UCSD-AML1 (cell line): Measurements from ENCODE around the gene DDX3X.
A peak's percentile ranks its signal among the peaks of the same experiment; 100 is the strongest.
"Not testable (repeated sequence)": the region's sequence is repeated elsewhere in the genome, so short reads cannot be mapped to it uniquely, and the experiment has no call there.

Experiments
- DNase-seq: peaks from one replicate; lab custom pipeline; 2025; ENCODE audit not compliant: unreplicated experiment; lab: John Stamatoyannopoulos, UW

DDX3X gene

DNA sequence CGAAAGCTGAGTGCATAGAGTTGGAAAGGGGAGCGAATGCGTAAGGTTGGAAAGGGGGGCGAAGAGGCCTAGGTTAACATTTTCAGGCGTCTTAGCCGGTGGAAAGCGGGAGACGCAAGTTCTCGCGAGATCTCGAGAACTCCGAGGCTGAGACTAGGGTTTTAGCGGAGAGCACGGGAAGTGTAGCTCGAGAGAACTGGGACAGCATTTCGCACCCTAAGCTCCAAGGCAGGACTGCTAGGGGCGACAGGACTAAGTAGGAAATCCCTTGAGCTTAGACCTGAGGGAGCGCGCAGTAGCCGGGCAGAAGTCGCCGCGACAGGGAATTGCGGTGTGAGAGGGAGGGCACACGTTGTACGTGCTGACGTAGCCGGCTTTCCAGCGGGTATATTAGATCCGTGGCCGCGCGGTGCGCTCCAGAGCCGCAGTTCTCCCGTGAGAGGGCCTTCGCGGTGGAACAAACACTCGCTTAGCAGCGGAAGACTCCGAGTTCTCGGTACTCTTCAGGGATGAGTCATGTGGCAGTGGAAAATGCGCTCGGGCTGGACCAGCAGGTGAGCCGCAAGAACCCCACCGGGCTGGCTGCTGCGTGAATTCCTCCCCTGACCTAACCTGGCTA lies at the start of gene DDX3X:
TSS of gene DDX3X (plus strand) at position 419 of the 619 bp plus-strand sequence. CDS start at position 510, 91 bp downstream.
- peak; percentile 89 for DNase-seq

DNA sequence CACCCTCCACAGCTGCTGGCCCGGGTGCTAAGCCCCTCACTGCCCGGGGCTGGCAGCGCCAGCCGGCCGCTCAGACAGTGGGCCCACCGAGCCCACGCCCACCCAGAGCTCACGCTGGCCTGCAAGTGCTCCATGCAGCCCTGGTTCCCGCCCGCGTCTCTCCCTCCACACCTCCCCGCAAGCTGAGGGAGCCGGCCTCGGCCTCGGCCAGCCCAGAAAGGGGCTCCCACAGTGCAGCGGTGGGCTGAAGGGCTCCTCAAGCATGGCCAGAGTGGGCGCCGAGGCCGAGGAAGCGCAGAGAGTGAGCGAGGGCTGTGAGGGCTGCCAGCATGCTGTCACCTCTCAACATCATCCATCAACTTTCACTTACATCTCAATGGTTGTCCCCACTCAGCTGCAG lies 48.0 kb upstream of the DDX3X start:
- DNase-seq, result not testable (repeated sequence)

DNA sequence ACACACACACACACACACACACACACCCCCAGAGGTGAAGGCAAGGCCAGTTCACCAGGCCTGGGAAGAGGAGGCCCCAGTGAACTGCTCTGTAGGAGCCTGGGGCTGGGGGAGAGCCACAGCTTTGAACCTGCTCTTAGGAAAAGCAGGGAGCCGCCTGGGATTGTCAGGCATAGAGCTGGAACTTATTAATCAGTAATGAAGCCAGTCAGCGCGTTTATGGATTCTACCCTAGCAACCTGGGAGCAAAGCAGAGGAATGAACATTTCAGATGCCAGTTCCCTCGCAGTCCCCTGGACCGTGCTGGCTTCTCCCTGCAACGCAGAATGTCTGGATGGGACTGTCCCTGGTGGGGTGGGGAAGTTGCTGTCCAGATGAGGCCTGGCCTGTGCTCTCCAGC lies 45.3 kb upstream of the DDX3X start:
- DNase-seq, result no peak

DNA sequence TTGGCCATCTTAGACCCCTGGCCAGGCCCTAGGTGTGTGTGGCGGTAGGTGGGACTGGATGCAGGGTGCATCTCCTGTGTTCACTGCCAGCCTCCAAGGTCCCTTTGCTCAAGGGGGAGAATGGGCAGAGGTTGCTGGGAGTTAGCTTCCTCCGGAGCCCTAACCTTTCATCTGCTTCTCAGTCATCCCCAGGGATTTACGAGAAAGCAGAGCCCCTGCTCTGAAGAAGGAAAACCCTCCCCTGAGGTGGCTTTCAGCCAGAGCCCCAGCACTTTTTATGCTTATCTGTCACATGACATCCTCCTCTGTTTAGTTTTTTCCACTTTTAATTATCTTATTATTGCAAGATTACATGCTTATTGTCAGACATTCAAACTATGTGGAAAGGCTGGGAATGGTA lies 44.9 kb upstream of the DDX3X start:
- no peak for DNase-seq

DNA sequence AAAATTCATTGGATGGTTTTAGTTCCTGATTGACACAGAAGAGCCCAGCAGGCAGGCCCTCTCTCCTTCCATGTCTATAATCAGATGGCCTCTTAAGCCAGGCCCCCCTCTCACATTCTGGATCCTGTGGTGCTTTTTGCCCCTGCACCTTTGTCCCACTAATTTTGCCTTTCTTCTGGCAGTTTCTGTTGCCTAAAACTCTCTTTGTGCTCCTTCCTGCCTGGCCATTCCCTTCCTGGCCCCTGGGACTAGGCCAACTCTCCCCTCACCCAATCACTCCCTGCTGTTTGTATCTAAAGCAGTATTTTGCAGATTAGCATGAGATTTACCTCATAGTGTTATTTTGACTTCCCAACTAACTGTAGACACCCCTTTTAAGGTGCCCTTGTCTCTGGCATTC lies 42.7 kb upstream of the DDX3X start:
- no peak for DNase-seq

DNA sequence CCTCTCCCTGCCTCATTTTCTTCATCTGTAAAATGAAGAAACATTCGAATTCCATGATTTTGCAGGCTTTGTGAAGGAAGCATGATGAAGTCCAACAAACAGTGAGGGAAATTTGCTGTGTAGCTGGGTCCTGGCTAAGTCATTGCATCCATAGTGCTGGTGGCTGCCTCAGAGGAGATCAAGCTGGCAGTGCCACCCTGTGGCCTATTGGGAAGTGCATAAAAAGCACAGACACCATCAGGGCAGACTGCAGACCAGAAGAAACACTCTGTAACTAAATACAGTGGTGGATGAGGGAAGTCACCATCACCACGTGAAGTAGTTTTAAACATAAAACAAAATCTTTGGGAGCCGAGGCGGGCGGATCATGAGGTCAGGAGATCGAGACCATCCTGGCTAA lies 40.7 kb upstream of the DDX3X start:
- DNase-seq, result peak; percentile 45

DNA sequence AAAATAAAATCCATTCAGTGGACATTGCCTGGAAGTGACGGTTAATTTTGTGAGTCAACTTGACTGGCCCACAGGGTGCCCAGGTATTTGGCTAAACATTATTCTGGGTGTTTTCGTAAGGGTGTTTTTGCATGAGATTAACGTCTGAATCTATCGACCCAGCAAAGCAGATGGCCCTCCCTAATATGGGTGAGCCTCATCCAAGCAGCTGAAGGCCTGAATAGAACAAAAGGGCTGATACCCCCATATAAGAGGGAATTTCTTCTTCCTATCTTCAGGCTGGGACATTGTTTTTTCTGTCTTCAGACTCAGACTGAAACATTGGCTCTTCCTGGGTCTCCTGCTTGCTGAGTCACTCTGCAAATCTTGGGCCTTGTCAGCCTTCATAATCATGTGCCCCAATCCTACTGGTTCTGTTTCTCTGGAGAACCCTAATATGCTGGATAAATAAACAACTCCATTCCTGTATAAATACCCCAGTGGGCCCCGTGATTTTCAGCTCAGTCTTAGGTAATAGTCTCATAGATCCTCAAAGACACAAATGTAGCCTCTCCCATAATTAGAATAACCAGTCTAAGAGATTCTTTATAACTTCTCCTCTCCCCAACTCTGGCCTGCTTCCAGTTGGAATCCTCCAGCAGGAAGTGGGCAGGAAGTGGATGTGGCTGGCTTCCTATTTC lies 33.1 kb upstream of the DDX3X start:
- no peak for DNase-seq

DNA sequence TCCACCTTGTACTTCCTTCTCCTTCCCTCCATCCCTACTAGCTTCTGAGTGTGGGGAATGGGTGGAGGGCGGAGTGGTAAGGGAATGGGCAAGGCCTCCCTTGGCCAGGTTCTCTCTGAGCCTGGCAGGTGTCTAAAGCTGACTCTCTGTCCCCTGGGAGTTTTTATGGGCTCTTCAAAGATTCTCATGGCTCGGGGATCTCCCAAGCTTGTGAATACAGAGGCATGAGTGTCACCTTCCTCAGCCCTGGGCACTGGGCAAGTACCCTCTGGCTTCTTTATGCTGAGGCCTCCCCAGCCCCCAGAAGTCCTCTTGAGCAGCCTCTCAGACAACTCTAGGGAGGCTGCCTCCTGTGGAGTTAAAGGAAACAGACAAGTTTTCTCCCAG lies 32.5 kb upstream of the DDX3X start:
- DNase-seq, result peak; percentile 22

DNA sequence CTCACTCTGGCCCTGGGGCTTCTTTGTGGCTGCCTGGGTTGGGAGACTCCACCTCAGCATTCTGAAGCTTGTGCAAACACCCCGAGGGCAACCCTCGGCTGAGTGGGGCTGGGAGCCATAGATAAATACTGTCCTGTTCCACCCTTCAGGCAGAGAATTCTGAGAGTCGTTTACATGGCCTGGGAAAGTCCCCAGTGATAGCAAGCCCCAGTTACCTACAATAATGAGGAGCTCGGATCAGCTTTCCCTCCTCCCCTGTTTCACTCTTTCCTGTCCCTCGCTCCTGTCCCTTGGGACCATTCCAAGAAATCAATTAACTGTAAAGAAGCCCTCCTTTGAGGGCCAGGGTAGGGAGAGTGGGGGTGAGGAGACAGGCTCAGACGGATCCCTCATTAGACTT lies 31.6 kb upstream of the DDX3X start:
- no peak for DNase-seq

DNA sequence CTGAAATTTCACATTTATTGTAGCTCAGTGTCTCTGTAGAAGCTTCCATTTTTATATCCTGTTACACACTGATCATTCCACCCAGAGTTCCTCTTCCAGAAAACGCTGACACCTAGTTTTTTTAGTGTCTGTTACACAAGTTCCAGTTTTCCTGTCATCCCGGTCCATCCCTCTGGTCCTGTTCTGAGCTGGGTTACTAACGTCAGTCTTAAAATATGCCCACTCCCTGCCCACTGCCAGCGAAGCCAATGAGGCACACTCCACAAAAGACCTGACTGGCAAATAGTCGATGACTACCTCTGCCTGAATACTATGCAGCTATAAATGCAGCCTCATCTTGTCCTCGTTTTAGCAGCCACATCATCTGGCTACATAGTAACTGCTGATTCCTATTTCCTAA lies 30.9 kb upstream of the DDX3X start:
- DNase-seq, result no peak

DNA sequence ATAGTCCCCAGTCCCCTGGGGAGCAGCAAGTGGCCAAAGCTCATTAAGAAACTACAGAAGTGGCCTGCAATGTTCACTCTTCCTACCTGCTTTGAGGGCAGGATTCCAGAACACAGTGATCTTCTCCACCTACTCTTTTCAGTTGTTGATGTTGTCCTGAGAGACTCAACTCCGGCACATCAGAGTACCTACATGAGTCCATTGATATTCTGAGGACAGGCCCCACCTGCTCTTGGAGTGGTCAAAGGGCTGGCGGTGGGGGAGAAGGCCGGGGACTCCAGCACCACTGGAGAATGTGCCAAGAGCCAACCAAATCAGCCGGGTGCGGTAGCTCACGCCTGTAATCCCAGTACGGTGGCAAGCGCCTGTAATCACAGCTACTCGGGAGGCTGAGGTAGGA lies 29.8 kb upstream of the DDX3X start:
- no peak for DNase-seq

DNA sequence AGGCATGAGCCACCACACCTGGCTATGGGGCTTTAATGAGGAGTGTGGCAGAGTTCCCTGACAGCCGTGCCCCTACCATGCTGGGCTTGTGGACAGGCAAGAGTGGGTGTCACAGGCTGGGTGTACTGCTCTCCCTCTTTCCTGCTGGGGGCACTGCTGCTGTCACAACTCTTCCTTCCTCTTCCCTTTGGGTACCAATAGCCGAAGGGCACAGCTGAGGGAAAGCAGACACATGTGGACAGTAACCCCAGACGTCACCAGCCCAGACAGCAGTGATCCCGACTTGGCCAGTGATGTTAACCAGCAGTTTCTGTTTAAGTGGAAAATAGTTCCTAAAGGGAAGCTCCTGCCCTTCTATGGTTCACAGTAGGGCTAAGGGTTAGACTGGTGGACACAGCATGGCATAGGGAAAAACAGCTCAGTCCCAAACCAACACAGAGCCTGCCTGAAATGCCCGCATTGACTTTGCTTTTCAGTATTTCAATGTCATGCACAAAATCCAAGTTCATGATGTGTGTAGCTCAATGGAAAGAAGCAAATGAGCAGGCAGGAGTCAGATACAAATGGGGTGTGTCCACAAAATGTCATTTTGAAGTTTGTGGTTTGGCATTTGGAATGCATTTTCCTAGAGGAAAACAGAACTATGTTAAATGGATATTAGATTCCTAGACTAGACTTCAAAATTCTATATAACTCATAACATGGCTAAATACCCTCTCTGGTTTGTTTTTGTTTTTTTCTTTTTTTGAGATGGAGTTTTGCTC lies 24.9 kb upstream of the DDX3X start:
- DNase-seq, result peak; percentile 42

DNA sequence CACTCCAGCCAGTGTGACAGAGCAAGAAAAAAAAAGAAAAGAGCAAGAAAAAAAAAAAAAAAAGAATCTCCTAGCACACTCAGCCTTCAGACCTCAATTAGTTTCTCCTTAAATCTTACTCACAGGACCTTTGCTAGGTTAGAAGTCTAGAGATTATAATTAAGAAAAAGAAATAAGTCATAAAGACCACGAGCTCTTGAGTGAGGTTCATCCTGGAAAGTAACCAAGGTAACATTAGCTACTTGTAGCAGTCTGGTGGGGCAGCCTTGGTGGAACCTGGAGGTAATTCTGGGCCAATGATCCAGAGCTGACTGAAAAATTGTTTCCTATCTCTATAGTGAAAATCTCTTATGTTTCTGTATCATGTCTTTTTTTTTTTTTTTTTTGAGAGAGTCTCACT lies 21.2 kb upstream of the DDX3X start:
- DNase-seq, result no peak

DNA sequence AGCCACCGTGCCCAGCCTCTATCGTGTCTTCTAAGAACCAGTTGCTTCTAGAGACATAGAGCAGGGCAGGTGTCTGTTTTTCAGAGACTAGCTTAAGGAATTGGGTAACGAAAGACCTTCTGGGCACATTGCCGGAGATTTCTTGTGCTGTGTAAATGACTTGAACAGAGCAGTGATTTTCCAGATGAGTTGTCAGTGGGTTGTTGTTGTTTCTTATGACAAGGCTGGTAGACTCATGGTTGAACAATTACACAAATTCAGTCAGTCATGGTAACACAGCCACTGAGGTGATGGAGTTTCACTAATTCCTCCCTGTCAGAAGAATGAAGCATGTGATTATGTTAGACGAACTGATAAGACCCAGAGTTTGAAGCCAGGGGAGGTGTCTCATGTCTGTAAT lies 20.5 kb upstream of the DDX3X start:
- DNase-seq, result no peak

DNA sequence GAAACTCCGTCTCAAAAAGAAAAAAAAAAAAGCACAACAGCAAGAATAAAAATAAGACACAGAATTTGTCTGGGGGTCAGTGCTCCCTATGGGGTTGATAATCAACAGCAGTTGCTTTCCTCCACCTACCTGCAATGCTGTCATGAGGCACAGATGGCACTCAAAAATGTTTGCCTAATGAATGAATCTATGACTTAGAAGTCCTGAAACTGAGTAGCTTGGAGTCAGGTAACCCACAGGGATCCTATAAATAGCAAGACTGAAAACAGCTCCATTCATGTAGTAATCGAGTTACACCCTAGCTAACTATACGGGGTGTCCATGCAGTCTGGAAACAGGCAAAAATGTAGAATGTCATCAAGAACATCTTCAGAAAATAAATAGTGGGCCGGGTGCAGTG lies 19.8 kb upstream of the DDX3X start:
- DNase-seq, result no peak

DNA sequence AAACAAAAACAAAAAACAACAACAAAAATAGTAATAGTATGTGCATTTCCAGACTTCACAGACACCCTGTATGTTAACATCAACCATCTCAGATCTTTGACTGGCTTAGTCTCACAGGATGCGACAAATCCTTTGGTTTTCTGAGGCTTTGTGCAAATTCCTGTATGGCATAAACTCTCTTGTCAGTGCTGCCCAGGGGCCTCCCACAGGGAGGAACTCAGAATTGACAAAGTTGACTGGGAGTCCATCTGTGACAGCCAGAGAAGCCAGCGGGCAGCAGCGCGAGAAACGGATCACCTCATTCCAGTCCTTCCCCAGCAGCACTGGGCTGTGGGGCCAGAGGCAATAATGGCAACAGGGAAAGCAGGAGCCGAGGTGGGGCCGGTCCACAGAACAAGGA lies 19.1 kb upstream of the DDX3X start:
- no peak for DNase-seq

DNA sequence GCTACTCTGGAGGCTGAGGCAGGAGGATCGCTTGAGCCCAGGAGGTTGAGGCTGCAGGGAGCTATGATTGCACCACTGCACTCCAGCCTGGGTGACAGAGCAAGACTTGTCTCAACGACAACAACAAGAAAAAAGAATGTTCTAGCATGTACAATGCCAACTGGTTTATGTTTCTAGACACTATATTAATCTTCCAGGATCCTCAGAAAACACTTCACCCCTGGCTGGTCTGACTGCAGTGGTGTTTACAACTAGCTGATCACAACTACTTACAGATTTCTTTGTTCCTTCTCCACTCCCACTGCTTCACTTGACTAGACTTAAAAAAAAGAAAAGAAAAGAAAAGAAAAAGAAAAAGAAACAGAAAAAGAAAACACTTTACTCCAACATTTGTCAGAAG lies 17.7 kb upstream of the DDX3X start:
- DNase-seq, result not testable (repeated sequence)

DNA sequence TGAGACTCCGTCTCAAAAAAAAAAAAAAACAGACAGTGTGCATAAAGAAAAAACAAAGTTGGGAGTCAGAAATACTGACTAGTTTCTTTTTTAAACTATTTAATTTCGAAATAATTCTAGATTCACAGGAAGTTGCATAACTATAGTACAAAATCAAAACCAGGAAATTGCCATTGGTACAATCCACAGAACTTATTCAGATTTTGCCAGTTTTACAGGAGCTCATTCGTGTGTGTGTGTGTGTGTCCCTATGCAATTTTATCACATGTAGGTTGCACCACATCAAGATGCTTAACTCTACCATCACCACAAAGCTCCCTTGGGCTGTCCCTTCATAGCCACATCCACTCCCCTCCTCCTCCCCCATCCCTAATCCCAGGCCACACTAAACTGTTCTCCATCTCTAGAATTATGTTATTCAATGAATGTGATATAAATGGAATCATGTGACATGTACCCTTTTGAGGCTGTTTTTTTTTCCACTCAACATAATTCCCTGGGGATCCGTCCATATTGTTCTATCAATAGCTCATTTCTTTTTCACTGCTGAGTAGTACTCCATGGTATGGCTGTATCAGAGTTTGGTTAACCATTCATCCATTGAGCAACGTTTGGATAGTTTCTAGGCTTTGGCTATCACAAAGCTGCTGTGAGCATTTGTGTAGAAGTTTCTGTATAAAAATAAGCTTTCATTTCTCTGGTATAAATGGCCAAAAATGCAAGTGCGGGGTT lies 16.3 kb upstream of the DDX3X start:
- DNase-seq, result no peak

DNA sequence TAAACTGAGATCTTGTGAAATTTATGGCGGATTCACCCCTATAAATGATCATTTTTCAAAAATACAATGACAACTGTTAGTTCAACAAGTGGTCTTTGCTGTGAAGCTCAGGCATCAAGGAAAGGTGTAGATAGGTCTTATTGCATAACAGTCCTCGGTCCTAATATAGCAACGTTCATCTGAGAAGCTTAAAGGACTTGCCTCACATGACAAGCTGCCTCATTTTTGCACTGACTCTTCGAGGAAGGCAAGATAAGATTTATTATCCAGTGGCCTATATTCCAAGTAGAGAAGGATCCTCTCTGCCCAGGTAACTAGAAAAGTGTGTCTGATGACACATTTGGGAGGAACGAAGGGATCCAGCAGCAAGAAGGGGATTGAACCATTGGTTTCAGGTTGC lies 13.6 kb upstream of the DDX3X start:
- no peak for DNase-seq

DNA sequence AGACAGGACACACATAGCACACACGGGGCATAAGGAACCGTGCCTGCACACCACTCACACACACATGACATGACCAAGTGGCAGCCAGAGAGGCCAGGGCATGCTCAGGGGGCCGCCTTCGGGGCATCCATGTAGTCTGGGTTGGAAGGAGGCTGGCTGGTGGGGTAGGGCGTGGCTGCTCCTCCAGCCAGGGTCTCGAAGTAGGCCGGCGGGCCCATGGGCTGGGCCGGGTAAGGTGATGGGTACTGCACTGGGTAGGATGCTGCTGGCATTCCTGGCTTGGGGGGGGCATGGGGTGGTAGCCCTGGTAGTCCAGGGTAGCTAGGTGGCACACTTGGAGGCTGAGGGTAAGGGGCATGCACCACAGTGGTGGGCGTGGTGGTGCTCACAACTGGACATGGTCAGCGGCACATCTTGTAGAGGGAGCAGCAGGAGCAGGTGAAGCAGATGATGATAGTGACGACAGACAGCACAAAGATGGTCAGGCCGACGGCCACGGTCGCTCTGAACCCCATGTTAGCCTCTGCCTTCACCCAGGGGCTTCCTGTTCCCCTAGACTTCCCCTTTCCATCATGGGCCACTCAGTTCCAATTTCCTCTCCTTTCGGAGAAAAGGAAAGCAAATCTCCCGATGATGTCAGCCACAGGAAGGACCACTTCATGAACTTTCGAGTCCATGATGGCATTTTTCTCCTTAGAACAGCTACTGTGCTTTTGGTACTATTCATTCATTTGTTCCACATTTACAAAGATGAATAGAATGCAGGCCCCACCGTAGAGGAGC lies 10.9 kb upstream of the DDX3X start:
- DNase-seq, result no peak

DNA sequence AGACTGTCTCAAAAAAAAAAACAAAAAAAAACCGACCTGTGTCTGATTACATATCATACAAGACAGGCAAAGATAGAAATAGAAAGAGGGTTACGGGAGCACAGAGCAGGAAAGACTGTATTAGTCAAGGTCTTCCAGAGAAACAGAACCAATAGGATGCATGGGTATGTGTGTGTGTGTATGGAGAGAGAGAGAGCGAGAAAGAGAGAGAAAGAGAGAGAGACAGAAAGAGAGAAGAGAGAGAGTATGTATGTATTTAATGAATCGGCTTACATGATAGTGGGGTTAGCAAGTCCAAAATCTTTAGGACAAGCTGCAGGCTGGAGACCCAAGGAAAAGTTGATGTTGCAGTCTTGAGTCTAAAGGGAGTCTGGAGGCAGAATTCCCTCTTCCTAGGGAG lies 7.5 kb upstream of the DDX3X start:
- DNase-seq, result no peak
